Measurements from ENCODE around the gene FEV.

- TF ChIP-seq POLR2AphosphoS5 (IDR thresholded peaks at IDR 0.05; ENCODE audit: low read depth, low read length) (no peak), POLR2A (IDR thresholded peaks at IDR 0.05; ENCODE audit: low read depth, low read length) (no peak)
Measured at GRCh38 chr2:219026946-219027345, 42.0 kb upstream of the FEV start.

All from GM12891 (cell line).